Mesenchymal stem cell (in vitro differentiated cells and primary cell): ENCODE measurements around the gene AP3B2.

ENCODE experiments used
- DNase-seq: peaks from one replicate; pipeline ENCODE4 v3.0.0-alpha.2; 2013
- H2AFZ ChIP-seq: one replicate; pipeline ENCODE4 v1.6.1; 2013; ENCODE audit warnings: low read depth, mild to moderate bottlenecking, control low read depth, inconsistent platforms, low read length, moderate library complexity
- H2AK5ac ChIP-seq: 2 replicates; pipeline ENCODE4 v1.6.1; 2013; ENCODE audit warnings: low read length, moderate library complexity, mild to moderate bottlenecking, inconsistent platforms; ENCODE audit not compliant: severe bottlenecking
- H2BK120ac ChIP-seq: one replicate; pipeline ENCODE4 v1.6.1; 2013; ENCODE audit warnings: low read depth, mild to moderate bottlenecking, inconsistent platforms, low read length, moderate library complexity
- H2BK12ac ChIP-seq, 2 experiments: one replicate each; pipeline ENCODE4 v1.6.1; 2013; ENCODE audit warnings: inconsistent platforms in 2 of 2, low read length in 2 of 2, mild to moderate bottlenecking in 2 of 2, moderate library complexity in 2 of 2, control low read depth in 1 of 2
- H2BK15ac ChIP-seq: one replicate; pipeline ENCODE4 v1.6.1; 2013; ENCODE audit warnings: mild to moderate bottlenecking, low read depth, inconsistent platforms; ENCODE audit not compliant: poor library complexity, severe bottlenecking
- H2BK5ac ChIP-seq: 2 replicates; pipeline ENCODE4 v1.6.1; 2013; ENCODE audit warnings: low read depth, mild to moderate bottlenecking, low read length, control low read depth, inconsistent platforms; ENCODE audit not compliant: poor library complexity, severe bottlenecking
- H3K14ac ChIP-seq, 2 experiments: one replicate each; pipeline ENCODE4 v1.6.1; 2013; ENCODE audit warnings: inconsistent platforms in 2 of 2, low read length in 2 of 2, control low read depth in 1 of 2, mild to moderate bottlenecking in 1 of 2, moderate library complexity in 1 of 2
- H3K18ac ChIP-seq, 2 experiments: one replicate each; pipeline ENCODE4 v1.6.1; 2013; ENCODE audit warnings: inconsistent platforms in 2 of 2, low read length in 2 of 2, control low read depth in 1 of 2, low read depth in 1 of 2, mild to moderate bottlenecking in 1 of 2
- H3K23ac ChIP-seq, 2 experiments: one replicate each; pipeline ENCODE4 v1.6.1; 2013; ENCODE audit warnings: inconsistent platforms in 2 of 2, low read length in 2 of 2, mild to moderate bottlenecking in 2 of 2, moderate library complexity in 2 of 2, control low read depth in 1 of 2
- H3K27ac ChIP-seq: 2 replicates; pipeline ENCODE4 v1.5.1; 2013; ENCODE audit warnings: mild to moderate bottlenecking, moderate library complexity, low read length, control low read depth, inconsistent platforms; ENCODE audit not compliant: poor library complexity, severe bottlenecking
- H3K27me3 ChIP-seq, 2 experiments: 2 replicates each; pipeline versions ENCODE4 v1.6.1 to v1.7.0; 2013; ENCODE audit warnings: low read length in 2 of 2, mild to moderate bottlenecking in 2 of 2, moderate library complexity in 2 of 2, control low read depth in 1 of 2, inconsistent platforms in 1 of 2; ENCODE audit not compliant: control insufficient read depth in 1 of 2, insufficient read depth in 1 of 2
- H3K36me3 ChIP-seq, 2 experiments: 2 replicates each; pipeline versions ENCODE4 v1.6.1 to v1.7.0; 2013; ENCODE audit warnings: low read length in 2 of 2, control low read depth in 1 of 2, inconsistent platforms in 1 of 2, low read depth in 1 of 2, mild to moderate bottlenecking in 1 of 2; ENCODE audit not compliant: insufficient read depth in 2 of 2, control insufficient read depth in 1 of 2
- H3K4ac ChIP-seq, 2 experiments: one replicate each; pipeline ENCODE4 v1.6.1; 2013; ENCODE audit warnings: inconsistent platforms in 2 of 2, low read length in 2 of 2, mild to moderate bottlenecking in 2 of 2, moderate library complexity in 2 of 2, control low read depth in 1 of 2, low read depth in 1 of 2
- H3K4me1 ChIP-seq: 2 replicates; pipeline ENCODE4 v1.6.1; 2013; ENCODE audit warnings: low read depth, low read length, control low read depth; ENCODE audit not compliant: control insufficient read depth, insufficient read depth
- H3K4me2 ChIP-seq: 2 replicates; pipeline ENCODE4 v1.6.1; 2013; ENCODE audit warnings: low read length, mild to moderate bottlenecking, inconsistent platforms; ENCODE audit not compliant: poor library complexity, severe bottlenecking
- H3K4me3 ChIP-seq, 2 experiments: 2 replicates each; pipeline versions ENCODE4 v1.5.1 to v1.7.0; 2013; ENCODE audit warnings: low read length in 2 of 2, mild to moderate bottlenecking in 2 of 2, control low read depth in 1 of 2, low read depth in 1 of 2; ENCODE audit not compliant: insufficient read depth in 1 of 2
- H3K79me1 ChIP-seq: replicated peaks from 2 replicates; pipeline ENCODE4 v1.6.1; 2013; ENCODE audit warnings: mild to moderate bottlenecking, control low read depth, low read length, inconsistent platforms; ENCODE audit not compliant: poor library complexity, severe bottlenecking
- H3K9ac ChIP-seq: 2 replicates; pipeline ENCODE4 v1.7.0; 2013; ENCODE audit warnings: mild to moderate bottlenecking, low read length, moderate library complexity
- H3K9me3 ChIP-seq: 2 replicates; pipeline ENCODE4 v1.7.0; 2013; ENCODE audit warnings: mild to moderate bottlenecking, low read length; ENCODE audit not compliant: control insufficient read depth
- H4K8ac ChIP-seq: one replicate; pipeline ENCODE4 v1.6.1; 2013; ENCODE audit warnings: inconsistent platforms, mild to moderate bottlenecking, low read length, moderate library complexity
- H4K91ac ChIP-seq: one replicate; pipeline ENCODE4 v1.6.1; 2013; ENCODE audit warnings: mild to moderate bottlenecking, low read length, inconsistent platforms
- WGBS: methylation state at CpG from one replicate; pipeline ENCODE4 v1.1.7; 2013; ENCODE audit warnings: mixed read lengths; 5-methylcytosine and 5-hydroxymethylcytosine counted together

The AP3B2 gene

GRCh38 chr15:82647835-82648256 lies 61.8 kb downstream of the AP3B2 start:
- Histone ChIP-seq H2BK12ac (no peak overlapping the region), H3K23ac (no peak overlapping the region), H3K14ac (no peak overlapping the region), H4K8ac (no peak overlapping the region), H3K4me2 (peak overlapping the region; percentile 97), H3K4me1 (peaks cover 19% of the 10 kb centered on the region), H3K9ac (peak overlapping the region; percentile 74), H3K9me3 (no peaks in the 10 kb centered on the region), H3K27me3 (peaks cover 0 to 66% of the 10 kb centered on the region in 2 experiments), H3K18ac (peak overlapping the region in 1 of 2 experiments; percentile 33), H3K36me3 (no peaks in the 10 kb centered on the region), H3K4me3 (peak overlapping the region; percentile 55 to 76), H2BK120ac (no peak overlapping the region), H4K91ac (peak overlapping the region; percentile 27), H2AK5ac (no peak overlapping the region), H3K79me1 (no peaks in the 10 kb centered on the region), H2BK15ac (no peak overlapping the region), H3K27ac (no peak overlapping the region), H2AFZ (no peak overlapping the region), H3K4ac (no peak overlapping the region), H2BK5ac (no peak overlapping the region)
- DNase-seq, result no peak
- 1% methylated on average over 49 of the region's 49 CpGs for WGBS

GRCh38 chr15:82647045-82647834 lies 62.4 kb downstream of the AP3B2 start, which contains the start of gene CPEB1:
TSS of gene CPEB1 (minus strand) at chr15:82647363. CDS start at chr15:82628459, 18,904 bp downstream.
- Histone ChIP-seq H4K8ac (peak within 1 kb of the TSS; percentile 15), H3K4ac (no peak within 1 kb of the TSS), H4K91ac (peak within 1 kb of the TSS; percentile 27), H3K4me3 (peak within 1 kb of the TSS; percentile 55 to 76), H3K36me3 (no peaks in the 10 kb centered on the region), H3K9me3 (no peaks in the 10 kb centered on the region), H2BK15ac (no peak within 1 kb of the TSS), H3K4me1 (peaks cover 19% of the 10 kb centered on the region), H3K9ac (peak within 1 kb of the TSS; percentile 74), H2BK5ac (no peak within 1 kb of the TSS), H3K79me1 (no peaks in the 10 kb centered on the region), H3K18ac (peak within 1 kb of the TSS in 1 of 2 experiments; percentile 43), H3K4me2 (peak within 1 kb of the TSS; percentile 97), H2BK120ac (no peak within 1 kb of the TSS), H3K27me3 (peaks cover 0 to 70% of the 10 kb centered on the region in 2 experiments), H2AK5ac (no peak within 1 kb of the TSS), H3K14ac (no peak within 1 kb of the TSS), H2BK12ac (no peak within 1 kb of the TSS), H2AFZ (no peak within 1 kb of the TSS), H3K23ac (peak within 1 kb of the TSS in 1 of 2 experiments; percentile 31), H3K27ac (no peak within 1 kb of the TSS)
- 40% methylated on average over 50 of the region's 96 CpGs for WGBS
- DNase-seq, result peak; percentile 15

- no peaks in the 10 kb centered on the region for H3K36me3 ChIP-seq
- H2AK5ac ChIP-seq, result no peak overlapping the region
- H3K4me1 ChIP-seq, result peaks cover 19% of the 10 kb centered on the region
- H3K4ac ChIP-seq, result no peak overlapping the region
- no peak overlapping the region for H3K4me2 ChIP-seq
- no peak overlapping the region for H3K14ac ChIP-seq
- no peak overlapping the region for H2BK15ac ChIP-seq
- DNase-seq, result no peak
- H2BK12ac ChIP-seq, result no peak overlapping the region
- peak overlapping the region; percentile 74 for H3K9ac ChIP-seq
- peak overlapping the region in 1 of 2 experiments; percentile 76 for H3K4me3 ChIP-seq
- no peak overlapping the region for H3K23ac ChIP-seq
- H3K27me3 ChIP-seq, result peaks cover 0 to 73% of the 10 kb centered on the region in 2 experiments
- H2BK120ac ChIP-seq, result no peak overlapping the region
- no peak overlapping the region for H3K18ac ChIP-seq
- H2AFZ ChIP-seq, result no peak overlapping the region
- 39% methylated on average over 55 of the region's 56 CpGs for WGBS
- H2BK5ac ChIP-seq, result no peak overlapping the region
- H3K9me3 ChIP-seq, result no peaks in the 10 kb centered on the region
- no peak overlapping the region for H3K27ac ChIP-seq
- H4K8ac ChIP-seq, result no peak overlapping the region
- no peak overlapping the region for H4K91ac ChIP-seq
- H3K79me1 ChIP-seq, result no peaks in the 10 kb centered on the region
These were observed 63.2 kb downstream of the AP3B2 start for GRCh38 chr15:82646250-82647044.
